H1 (cell line): ENCODE data around the gene WRAP53. TPM values are rescaled to one million over a fixed set of nuclear protein-coding genes. Genes with fewer than 3 reads are reported as not detected.

Experiments
- CBX8 ChIP-seq: fragments of 300-800, 300-1000 bp; sonication (generic); IDR thresholded peaks from 2 replicates; pipeline ENCODE4 v1.7.1; 2016; ENCODE audit warnings: low read depth, low read length, borderline replicate concordance
- CHD2 ChIP-seq: IDR thresholded peaks from 2 replicates; pipeline ENCODE4 v1.6.1; 2012; ENCODE audit warnings: low read length, improper control_type of control experiment
- KDM4A ChIP-seq: IDR thresholded peaks from one replicate; pipeline ENCODE4 v1.7.1; 2012; ENCODE audit warnings: low read depth, mild to moderate bottlenecking, moderate library complexity, low read length, inconsistent platforms; ENCODE audit not compliant: severe bottlenecking
- RAD21 ChIP-seq, 2 experiments: IDR thresholded peaks in 1 of 2; conservative IDR thresholded peaks in 1 of 2; 2 replicates each; pipeline ENCODE4 v1.6.1; 2011; ENCODE audit warnings: low read depth in 2 of 2, low read length in 2 of 2, improper control_type of control experiment in 1 of 2, inconsistent platforms in 1 of 2, mild to moderate bottlenecking in 1 of 2, moderate library complexity in 1 of 2
- RNF2 ChIP-seq: fragments of 200-900, 300-1000 bp; sonication (generic); IDR thresholded peaks from 2 replicates; pipeline ENCODE4 v1.7.1; 2016; ENCODE audit warnings: borderline replicate concordance, low read depth, mild to moderate bottlenecking, antibody characterized with exemption, low read length; ENCODE audit not compliant: poor library complexity, severe bottlenecking; ENCODE audit errors: missing control alignments
- SIX5 ChIP-seq: IDR thresholded peaks from 2 replicates; pipeline ENCODE4 v1.6.1; 2011; ENCODE audit warnings: mild to moderate bottlenecking, low read depth, low read length
- TAF1 ChIP-seq: IDR thresholded peaks from 2 replicates; pipeline ENCODE4 v1.6.1; 2011; ENCODE audit warnings: mild to moderate bottlenecking, low read depth, low read length
- polyA plus RNA-seq, 7 experiments: library from polyadenylated mRNA; depleted of rRNA in 3 of 7; stranded (reverse) in 5 of 7; unstranded in 2 of 7; fragments of >200 nt in 5 of 7; fragments of 200-250 nt in 2 of 7; gene quantifications; 1 replicate in 5 of 7; 2 replicates in 1 of 7; 4 replicates in 1 of 7; pipeline versions ENCODE4 v1.2.1 to v1.2.3, GENCODE V29; 2011 to 2013; ENCODE audit warnings: missing spikeins in 2 of 7, mixed read lengths in 2 of 7
- total RNA-seq: library from RNA; stranded (reverse); fragmentation: NEBNext Ultra II Directional; extraction: Animal tissue kit (Norgen Biotek cat#: 25700); gene quantifications from 2 replicates; pipeline ENCODE4 v1.2.1, GENCODE V29; 2021

Gene WRAP53
- total and polyA plus RNA-seq, 2 of the 8 experiments (the other 6 are each of a cell fraction or from before 2014, with no cell fraction given): 29.2 to 30.1 TPM

DNA sequence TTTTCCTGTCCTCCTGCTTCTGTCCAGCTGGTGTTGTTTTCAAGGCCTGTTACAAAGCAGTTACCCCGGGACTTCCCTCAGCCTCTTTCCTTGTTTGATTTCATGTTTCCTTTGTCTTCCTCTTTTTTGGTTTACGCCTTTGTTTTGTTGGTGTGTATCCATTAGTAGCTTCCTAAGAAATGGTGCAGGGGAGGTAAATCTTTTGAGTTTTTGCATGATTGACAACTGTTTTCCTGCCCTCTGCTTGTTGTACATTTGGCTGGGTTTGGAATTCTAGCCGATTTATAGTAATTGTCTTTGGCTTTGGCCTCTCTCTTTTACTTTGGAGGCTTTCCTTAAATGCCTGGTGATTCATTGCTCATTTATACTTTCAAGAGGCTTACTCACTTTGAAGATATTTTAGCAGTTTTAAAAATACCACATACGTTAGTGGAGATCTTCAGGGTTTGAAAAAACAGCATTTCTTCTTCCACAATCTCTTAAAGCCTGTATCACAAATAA lies 62.1 kb downstream of the WRAP53 start (continued):
- TF ChIP-seq TAF1: no peak
- no peak for TF ChIP-seq KDM4A
- TF ChIP-seq RNF2: no peak
- TF ChIP-seq CHD2: no peak
- no peak for TF ChIP-seq CBX8
- no peak for TF ChIP-seq RAD21 (IDR thresholded peaks at IDR 0.05 in 1 of 2, conservative IDR thresholded peaks at IDR 0.05 in 1 of 2; ENCODE audit: low read depth in 2 of 2, low read length in 2 of 2)
- TF ChIP-seq SIX5: no peak

Other genes starting within 250 kb of the WRAP53 start
- 11.8 and 15.0 TPM in 2 replicates for gene FGF11, start 249.0 kb upstream of the WRAP53 start, total RNA-seq
- 26.1 and 42.0 TPM in 2 replicates for gene FGF11, start 249.0 kb upstream of the WRAP53 start, polyA plus RNA-seq (2011; rRNA removed)
- 13.8 and 14.1 TPM in 2 replicates for gene CHRNB1, start 243.4 kb upstream of the WRAP53 start, total RNA-seq
- gene CHRNB1, start 243.4 kb upstream of the WRAP53 start, polyA plus RNA-seq (2011; rRNA removed): 28.2 and 33.6 TPM in 2 replicates
- gene ZBTB4, start 208.8 kb upstream of the WRAP53 start, total RNA-seq: 10.1 and 11.2 TPM in 2 replicates
- gene ZBTB4, start 208.8 kb upstream of the WRAP53 start, polyA plus RNA-seq (2011; rRNA removed): 5.9 and 8.1 TPM in 2 replicates
- gene SLC35G6, start 207.0 kb upstream of the WRAP53 start, total RNA-seq: not detected in 2 replicates
- gene SLC35G6, start 207.0 kb upstream of the WRAP53 start, polyA plus RNA-seq (2011; rRNA removed): 0.05 TPM in 1 of 2 replicates, not detected in the other
- 150 and 157 TPM in 2 replicates for gene POLR2A, start 204.1 kb upstream of the WRAP53 start, total RNA-seq
- 26.8 and 62.7 TPM in 2 replicates for gene POLR2A, start 204.1 kb upstream of the WRAP53 start, polyA plus RNA-seq (2011; rRNA removed)
- gene TNFSF12, start 139.4 kb upstream of the WRAP53 start, total RNA-seq: 5.5 and 7.2 TPM in 2 replicates
- gene TNFSF12, start 139.4 kb upstream of the WRAP53 start, polyA plus RNA-seq (2011; rRNA removed): 9.6 and 15.8 TPM in 2 replicates
- gene TNFSF13, start 129.7 kb upstream of the WRAP53 start, total RNA-seq: 2.1 and 2.3 TPM in 2 replicates
- 2.6 and 3.1 TPM in 2 replicates for gene TNFSF13, start 129.7 kb upstream of the WRAP53 start, polyA plus RNA-seq (2011; rRNA removed)
- 80.3 and 86.2 TPM in 2 replicates for gene SENP3, start 126.6 kb upstream of the WRAP53 start, total RNA-seq
- 87.3 and 129 TPM in 2 replicates for gene SENP3, start 126.6 kb upstream of the WRAP53 start, polyA plus RNA-seq (2011; rRNA removed)
- 0.31 TPM in 1 of 2 replicates, not detected in the other for gene CD68, start 108.8 kb upstream of the WRAP53 start, total RNA-seq
- gene CD68, start 108.8 kb upstream of the WRAP53 start, polyA plus RNA-seq (2011; rRNA removed): 0.18 and 0.35 TPM in 2 replicates
- 63.2 and 66.9 TPM in 2 replicates for gene MPDU1, start 104.6 kb upstream of the WRAP53 start, total RNA-seq
- 142 and 154 TPM in 2 replicates for gene MPDU1, start 104.6 kb upstream of the WRAP53 start, polyA plus RNA-seq (2011; rRNA removed)
- 14.3 and 15.2 TPM in 2 replicates for gene SOX15, start 98.4 kb upstream of the WRAP53 start, total RNA-seq
- 26.8 and 39.8 TPM in 2 replicates for gene SOX15, start 98.4 kb upstream of the WRAP53 start, polyA plus RNA-seq (2011; rRNA removed)
- gene FXR2, start 73.6 kb upstream of the WRAP53 start, total RNA-seq: 26.2 and 26.8 TPM in 2 replicates
- 44.0 and 63.3 TPM in 2 replicates for gene FXR2, start 73.6 kb upstream of the WRAP53 start, polyA plus RNA-seq (2011; rRNA removed)
- gene SAT2, start 60.7 kb upstream of the WRAP53 start, total RNA-seq: 72.3 and 75.3 TPM in 2 replicates
- gene SAT2, start 60.7 kb upstream of the WRAP53 start, polyA plus RNA-seq (2011; rRNA removed): 36.4 and 36.5 TPM in 2 replicates
- 0.69 and 1.2 TPM in 2 replicates for gene SHBG, start 58.3 kb upstream of the WRAP53 start, total RNA-seq
- 1.1 and 1.3 TPM in 2 replicates for gene SHBG, start 58.3 kb upstream of the WRAP53 start, polyA plus RNA-seq (2011; rRNA removed)
- gene ATP1B2, start 37.6 kb upstream of the WRAP53 start, total RNA-seq: 19.8 and 21.0 TPM in 2 replicates
- gene ATP1B2, start 37.6 kb upstream of the WRAP53 start, polyA plus RNA-seq (2011; rRNA removed): 9.1 and 12.6 TPM in 2 replicates
- 198 and 210 TPM in 2 replicates for gene TP53, start 987 bp upstream of the WRAP53 start, total RNA-seq
- 143 and 149 TPM in 2 replicates for gene TP53, start 987 bp upstream of the WRAP53 start, polyA plus RNA-seq (2011; rRNA removed)
- gene EFNB3, start 16.7 kb downstream of the WRAP53 start, total RNA-seq: 15.0 and 16.0 TPM in 2 replicates
- gene EFNB3, start 16.7 kb downstream of the WRAP53 start, polyA plus RNA-seq (2011; rRNA removed): 27.1 and 27.3 TPM in 2 replicates
- 0.13 and 0.21 TPM in 2 replicates for gene DNAH2, start 29.3 kb downstream of the WRAP53 start, total RNA-seq
- gene DNAH2, start 29.3 kb downstream of the WRAP53 start, polyA plus RNA-seq (2011; rRNA removed): 0.18 and 0.25 TPM in 2 replicates
- gene KDM6B, start 145.7 kb downstream of the WRAP53 start, total RNA-seq: 3.4 and 3.7 TPM in 2 replicates
- gene KDM6B, start 145.7 kb downstream of the WRAP53 start, polyA plus RNA-seq (2011; rRNA removed): 0.48 and 0.80 TPM in 2 replicates
- gene TMEM88, start 166.6 kb downstream of the WRAP53 start, total RNA-seq: 0.69 TPM in 1 of 2 replicates, not detected in the other
- gene TMEM88, start 166.6 kb downstream of the WRAP53 start, polyA plus RNA-seq (2011; rRNA removed): 8.8 and 11.6 TPM in 2 replicates
- gene NAA38, start 169.1 kb downstream of the WRAP53 start, total RNA-seq: 27.0 and 30.2 TPM in 2 replicates
- gene NAA38, start 169.1 kb downstream of the WRAP53 start, polyA plus RNA-seq (2011; rRNA removed): 109 and 116 TPM in 2 replicates
- gene CYB5D1, start 169.5 kb downstream of the WRAP53 start, total RNA-seq: 15.5 and 18.0 TPM in 2 replicates
- 11.0 and 13.5 TPM in 2 replicates for gene CYB5D1, start 169.5 kb downstream of the WRAP53 start, polyA plus RNA-seq (2011; rRNA removed)
- 12.9 and 14.2 TPM in 2 replicates for gene CHD3, start 200.3 kb downstream of the WRAP53 start, total RNA-seq
- gene CHD3, start 200.3 kb downstream of the WRAP53 start, polyA plus RNA-seq (2011; rRNA removed): 12.3 and 18.3 TPM in 2 replicates
- 0.63 and 0.77 TPM in 2 replicates for gene RNF227, start 227.8 kb downstream of the WRAP53 start, total RNA-seq
- gene RNF227, start 227.8 kb downstream of the WRAP53 start, polyA plus RNA-seq (2011; rRNA removed): 1.1 and 1.7 TPM in 2 replicates
- gene KCNAB3, start 241.4 kb downstream of the WRAP53 start, total RNA-seq: 2.3 and 2.4 TPM in 2 replicates
- gene KCNAB3, start 241.4 kb downstream of the WRAP53 start, polyA plus RNA-seq (2011; rRNA removed): 1.7 and 2.8 TPM in 2 replicates
- 99.3 and 114 TPM in 2 replicates for gene TRAPPC1, start 243.5 kb downstream of the WRAP53 start, total RNA-seq
- 170 and 194 TPM in 2 replicates for gene TRAPPC1, start 243.5 kb downstream of the WRAP53 start, polyA plus RNA-seq (2011; rRNA removed)
- 30.0 and 31.9 TPM in 2 replicates for gene CNTROB, start 243.7 kb downstream of the WRAP53 start, total RNA-seq
- gene CNTROB, start 243.7 kb downstream of the WRAP53 start, polyA plus RNA-seq (2011; rRNA removed): 20.5 and 28.2 TPM in 2 replicates